WTC11 (cell line): ENCODE measurements around the gene GINS1. TPM values are rescaled to one million over a fixed set of nuclear protein-coding genes. Genes with fewer than 3 reads are reported as not detected.

Experiments
- ATAC-seq: fragments of 200-7000 bp; cut with Tn5 transposase; 2 replicates; pipeline ENCODE4 v1.10.0; 2021; ENCODE audit warnings: mild to moderate bottlenecking, moderate library complexity
- CTCF ChIA-PET: fragments of 300-600 bp; sonication (Branson Sonifier 250); formaldehyde crosslinking; loops from one replicate; lab custom pipeline; 2021; ENCODE audit warnings: antibody characterized with exemption; lab: Charles Lee
- POLR2A ChIA-PET: fragments of 350-600 bp; sonication (Branson Sonifier 250); formaldehyde crosslinking; loops from one replicate; lab custom pipeline; 2021; ENCODE audit warnings: antibody characterized with exemption; lab: Charles Lee
- DNase-seq: peaks from one replicate; pipeline ENCODE4 v3.0.0; 2021; ENCODE audit warnings: low spot score
- H3K27ac Mint-ChIP-seq: 2 replicates; pipeline ENCODE4 v1.8.0; 2021; ENCODE audit warnings: mixed read lengths
- H3K27me3 Mint-ChIP-seq: 2 replicates; pipeline ENCODE4 v1.8.0; 2021; ENCODE audit warnings: low read depth, mild to moderate bottlenecking, moderate library complexity, mixed read lengths
- H3K36me3 Mint-ChIP-seq: 2 replicates; pipeline ENCODE4 v1.8.0; 2021; ENCODE audit warnings: mixed read lengths
- H3K4me1 Mint-ChIP-seq: 2 replicates; pipeline ENCODE4 v1.8.0; 2022; ENCODE audit warnings: mixed read lengths
- H3K4me3 Mint-ChIP-seq: 2 replicates; pipeline ENCODE4 v1.8.0; 2021; ENCODE audit warnings: mild to moderate bottlenecking, moderate library complexity, mixed read lengths
- H3K9me3 Mint-ChIP-seq: 2 replicates; pipeline ENCODE4 v1.8.0; 2021; ENCODE audit warnings: mixed read lengths
- ATF1 ChIP-seq: sonication (generic); formaldehyde crosslinking; IDR thresholded peaks from 2 replicates; pipeline ENCODE4 v1.8.1; 2023; ENCODE audit warnings: mild to moderate bottlenecking, moderate library complexity, missing genetic modification reagents
- CDX4 ChIP-seq: fragments of 250-450 bp; sonication (Bioruptor Pico); IDR thresholded peaks from 2 replicates; pipeline ENCODE4 v1.9.0; 2021; ENCODE audit warnings: moderate library complexity, mild to moderate bottlenecking, inconsistent platforms, borderline replicate concordance
- E2F5 ChIP-seq: sonication (generic); formaldehyde crosslinking; IDR thresholded peaks from 2 replicates; pipeline ENCODE4 v1.8.1; 2022; ENCODE audit warnings: mild to moderate bottlenecking, moderate library complexity, missing genetic modification reagents
- EMX1 ChIP-seq: fragments of 250-450 bp; sonication (Bioruptor Pico); IDR thresholded peaks from 2 replicates; pipeline ENCODE4 v1.8.0; 2021; ENCODE audit warnings: mild to moderate bottlenecking
- FOXK1 ChIP-seq: sonication (generic); formaldehyde crosslinking; IDR thresholded peaks from 2 replicates; pipeline ENCODE4 v1.8.0; 2022; ENCODE audit warnings: mild to moderate bottlenecking, moderate library complexity, missing genetic modification reagents
- FOXP4 ChIP-seq: sonication (generic); formaldehyde crosslinking; IDR thresholded peaks from 2 replicates; pipeline ENCODE4 v1.8.0; 2022; ENCODE audit warnings: mild to moderate bottlenecking, missing genetic modification reagents
- HMGA2 ChIP-seq: fragments of 250-450 bp; sonication (Bioruptor Pico); IDR thresholded peaks from 2 replicates; pipeline ENCODE4 v1.4.0; 2021; ENCODE audit warnings: mild to moderate bottlenecking, moderate library complexity
- IRF2 ChIP-seq: sonication (generic); formaldehyde crosslinking; IDR thresholded peaks from 2 replicates; pipeline ENCODE4 v1.8.0; 2022; ENCODE audit warnings: low read depth, missing genetic modification reagents, borderline replicate concordance
- JAZF1 ChIP-seq: fragments of 250-450 bp; sonication (Bioruptor Pico); IDR thresholded peaks from 2 replicates; pipeline ENCODE4 v1.9.0; 2021; ENCODE audit warnings: moderate library complexity, mild to moderate bottlenecking, inconsistent platforms
- NFE2L1 ChIP-seq: sonication (generic); formaldehyde crosslinking; IDR thresholded peaks from 2 replicates; pipeline ENCODE4 v1.8.1; 2023; ENCODE audit warnings: missing genetic modification reagents
- NR1H2 ChIP-seq: sonication (generic); formaldehyde crosslinking; IDR thresholded peaks from 2 replicates; pipeline ENCODE4 v1.9.0; 2021; ENCODE audit warnings: mild to moderate bottlenecking, moderate library complexity, missing genetic modification reagents
- NR3C1 ChIP-seq: sonication (generic); formaldehyde crosslinking; conservative IDR thresholded peaks from 2 replicates; pipeline ENCODE4 v1.8.1; 2023; ENCODE audit warnings: low read depth, mild to moderate bottlenecking, missing genetic modification reagents
- RORB ChIP-seq: fragments of 250-450 bp; sonication (Bioruptor Pico); IDR thresholded peaks from 2 replicates; pipeline ENCODE4 v1.9.0; 2021; ENCODE audit warnings: mild to moderate bottlenecking
- TCF7 ChIP-seq: sonication (generic); formaldehyde crosslinking; IDR thresholded peaks from 2 replicates; pipeline ENCODE4 v1.8.0; 2022; ENCODE audit warnings: mild to moderate bottlenecking, low read depth, missing genetic modification reagents, moderate library complexity
- TP53 ChIP-seq: sonication (generic); formaldehyde crosslinking; IDR thresholded peaks from 2 replicates; pipeline ENCODE4 v1.8.1; 2023; ENCODE audit warnings: mild to moderate bottlenecking, missing genetic modification reagents
- ZNF317 ChIP-seq: sonication (generic); formaldehyde crosslinking; IDR thresholded peaks from 2 replicates; pipeline ENCODE4 v1.8.1; 2023; ENCODE audit warnings: low read depth, mild to moderate bottlenecking, moderate library complexity, missing genetic modification reagents, borderline replicate concordance
- ZNF416 ChIP-seq: fragments of 250-450 bp; sonication (Bioruptor Pico); IDR thresholded peaks from 2 replicates; pipeline ENCODE4 v1.9.0; 2021; ENCODE audit warnings: mild to moderate bottlenecking, inconsistent platforms
- total RNA-seq: library from RNA; stranded (reverse); gene quantifications from 3 replicates; pipeline ENCODE4 v1.2.3, GENCODE V29; 2021
- TF ChIP-seq, protein P1 (sequence below): sonication (generic); formaldehyde crosslinking; IDR thresholded peaks from 2 replicates; pipeline ENCODE4 v1.8.1; 2022; ENCODE audit warnings: low read depth, missing genetic modification reagents, borderline replicate concordance
- TF ChIP-seq, protein P2 (sequence below): fragments of 250-450 bp; sonication (Bioruptor Pico); IDR thresholded peaks from 2 replicates; pipeline ENCODE4 v1.8.0; 2021; ENCODE audit warnings: mild to moderate bottlenecking
- TF ChIP-seq, protein P3 (sequence below): sonication (generic); formaldehyde crosslinking; IDR thresholded peaks from 2 replicates; pipeline ENCODE4 v1.8.1; 2023; ENCODE audit warnings: mild to moderate bottlenecking, missing genetic modification reagents
- TF ChIP-seq, protein P4 (sequence below): sonication (generic); formaldehyde crosslinking; IDR thresholded peaks from 2 replicates; pipeline ENCODE4 v1.8.0; 2022; ENCODE audit warnings: mild to moderate bottlenecking, missing genetic modification reagents
- TF ChIP-seq, protein P5 (sequence below): sonication (generic); formaldehyde crosslinking; conservative IDR thresholded peaks from 2 replicates; pipeline ENCODE4 v1.8.1; 2022; ENCODE audit warnings: mild to moderate bottlenecking, missing genetic modification reagents

The GINS1 gene
- total RNA-seq, 1 experiment from 2014 or later, result 70.4 TPM

DNA sequence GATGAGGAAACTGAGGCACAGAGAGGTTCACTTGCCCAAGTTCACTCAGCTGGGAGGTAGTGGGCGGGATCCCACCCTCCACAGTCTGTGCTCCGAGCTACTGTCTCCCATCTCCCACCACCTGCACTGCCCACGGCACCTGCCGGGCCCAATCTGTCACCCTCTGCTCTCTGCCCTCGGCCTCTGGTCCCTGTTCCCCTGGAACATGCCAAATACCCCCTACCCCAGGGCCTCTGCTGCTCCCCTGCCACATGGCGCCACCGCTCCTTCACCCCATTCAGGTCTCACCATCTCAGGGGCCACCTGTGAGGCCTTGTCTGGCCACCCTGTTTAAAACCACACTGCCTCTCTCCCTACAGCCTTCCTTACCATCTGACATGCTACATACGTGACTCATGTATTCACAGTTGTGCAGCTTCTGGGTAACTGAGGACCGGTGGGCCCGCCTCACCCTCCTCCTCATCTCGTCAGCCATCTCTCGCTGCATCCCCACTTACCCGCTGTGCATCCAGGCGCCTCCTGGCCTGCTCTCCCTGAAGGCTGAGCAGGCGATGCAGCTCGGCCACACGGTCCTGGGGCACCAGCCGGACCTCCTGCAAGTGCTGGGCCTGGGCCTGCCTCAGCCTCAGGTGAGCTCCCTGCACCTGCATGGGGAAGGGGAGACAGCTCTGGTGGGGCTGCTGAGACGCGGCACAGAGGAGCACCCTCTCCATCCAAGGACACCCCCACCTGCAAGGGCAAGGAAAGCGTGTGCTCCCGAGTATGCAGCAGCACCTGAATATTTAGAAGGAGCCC lies 50.6 kb downstream of the GINS1 start:
- no peaks in the 10 kb centered on the region for H3K27me3 Mint-ChIP-seq
- ChIA-PET CTCF (interaction anchor here (1.4 kb wide), 1 partner anchor 122 kb away, joined by 3 read pairs; no protein-coding TSS in a partner anchor), POLR2A (no interaction called here)
- DNase-seq, result no peak
- no peaks in the 10 kb centered on the region for H3K9me3 Mint-ChIP-seq
- TF ChIP-seq ZNF317 (CRISPR knock-in tag) (no peak), JAZF1 (no peak), TP53 (CRISPR knock-in tag) (no peak), CDX4 (CRISPR knock-in tag) (no peak), RORB (CRISPR knock-in tag) (no peak), NFE2L1 (no peak), EMX1 (CRISPR knock-in tag) (no peak), FOXP4 (CRISPR knock-in tag) (no peak)
- TF ChIP-seq, protein P1, sequence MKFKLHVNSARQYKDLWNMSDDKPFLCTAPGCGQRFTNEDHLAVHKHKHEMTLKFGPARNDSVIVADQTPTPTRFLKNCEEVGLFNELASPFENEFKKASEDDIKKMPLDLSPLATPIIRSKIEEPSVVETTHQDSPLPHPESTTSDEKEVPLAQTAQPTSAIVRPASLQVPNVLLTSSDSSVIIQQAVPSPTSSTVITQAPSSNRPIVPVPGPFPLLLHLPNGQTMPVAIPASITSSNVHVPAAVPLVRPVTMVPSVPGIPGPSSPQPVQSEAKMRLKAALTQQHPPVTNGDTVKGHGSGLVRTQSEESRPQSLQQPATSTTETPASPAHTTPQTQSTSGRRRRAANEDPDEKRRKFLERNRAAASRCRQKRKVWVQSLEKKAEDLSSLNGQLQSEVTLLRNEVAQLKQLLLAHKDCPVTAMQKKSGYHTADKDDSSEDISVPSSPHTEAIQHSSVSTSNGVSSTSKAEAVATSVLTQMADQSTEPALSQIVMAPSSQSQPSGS (CRISPR knock-in tag), result no peak
- TF ChIP-seq, protein P2, sequence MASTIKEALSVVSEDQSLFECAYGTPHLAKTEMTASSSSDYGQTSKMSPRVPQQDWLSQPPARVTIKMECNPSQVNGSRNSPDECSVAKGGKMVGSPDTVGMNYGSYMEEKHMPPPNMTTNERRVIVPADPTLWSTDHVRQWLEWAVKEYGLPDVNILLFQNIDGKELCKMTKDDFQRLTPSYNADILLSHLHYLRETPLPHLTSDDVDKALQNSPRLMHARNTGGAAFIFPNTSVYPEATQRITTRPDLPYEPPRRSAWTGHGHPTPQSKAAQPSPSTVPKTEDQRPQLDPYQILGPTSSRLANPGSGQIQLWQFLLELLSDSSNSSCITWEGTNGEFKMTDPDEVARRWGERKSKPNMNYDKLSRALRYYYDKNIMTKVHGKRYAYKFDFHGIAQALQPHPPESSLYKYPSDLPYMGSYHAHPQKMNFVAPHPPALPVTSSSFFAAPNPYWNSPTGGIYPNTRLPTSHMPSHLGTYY (CRISPR knock-in tag), result no peak
- TF ChIP-seq, all 79 proteins: peak for 0
- H3K27ac Mint-ChIP-seq, result no peak overlapping the region
- H3K4me1 Mint-ChIP-seq, result no peaks in the 10 kb centered on the region
- no peak for ATAC-seq
- peaks cover 43% of the 10 kb centered on the region for H3K36me3 Mint-ChIP-seq
- no peak overlapping the region for H3K4me3 Mint-ChIP-seq

DNA sequence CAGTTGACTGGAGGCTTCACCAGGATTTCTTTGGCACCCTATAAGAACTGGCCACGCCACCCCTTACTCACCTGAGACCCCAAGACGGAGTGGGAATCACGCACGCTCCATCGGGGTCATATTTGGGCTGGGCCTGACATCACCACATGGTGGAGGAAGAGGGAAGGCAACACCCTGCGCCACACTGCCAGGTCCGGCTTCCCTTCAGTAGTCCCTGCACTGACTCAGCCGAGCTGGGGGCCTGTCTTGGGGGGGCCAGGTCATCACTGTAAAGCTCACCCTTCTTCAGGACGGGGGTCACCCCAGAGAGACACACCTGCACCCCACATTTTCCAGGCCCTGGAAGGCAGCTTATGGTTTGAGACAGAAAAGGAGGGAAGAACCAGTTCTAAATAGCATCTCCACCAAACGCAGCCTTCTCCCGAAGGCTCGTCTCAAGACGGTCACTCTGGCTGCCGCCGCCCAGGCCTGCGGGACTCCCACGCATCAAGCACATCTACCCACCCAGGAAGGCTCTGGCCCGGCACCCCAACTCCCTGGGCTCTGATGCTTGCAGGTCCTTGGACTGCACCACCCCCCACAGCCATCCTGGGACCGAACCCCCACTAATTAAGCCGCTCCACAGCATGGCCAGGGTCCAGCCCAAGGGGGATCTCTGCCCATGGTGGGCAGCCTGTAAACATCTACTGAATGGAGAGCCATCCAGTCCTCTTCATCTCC lies 51.8 kb downstream of the GINS1 start:
- no peaks in the 10 kb centered on the region for H3K9me3 Mint-ChIP-seq
- DNase-seq, result no peak
- no peak for ATAC-seq
- CTCF ChIA-PET, result no interaction called here
- POLR2A ChIA-PET, result no interaction called here
- no peak overlapping the region for H3K27ac Mint-ChIP-seq
- H3K4me3 Mint-ChIP-seq, result no peak overlapping the region
- H3K4me1 Mint-ChIP-seq, result no peaks in the 10 kb centered on the region
- peaks cover 32% of the 10 kb centered on the region for H3K36me3 Mint-ChIP-seq
- no peaks in the 10 kb centered on the region for H3K27me3 Mint-ChIP-seq
- TF ChIP-seq, protein P3, sequence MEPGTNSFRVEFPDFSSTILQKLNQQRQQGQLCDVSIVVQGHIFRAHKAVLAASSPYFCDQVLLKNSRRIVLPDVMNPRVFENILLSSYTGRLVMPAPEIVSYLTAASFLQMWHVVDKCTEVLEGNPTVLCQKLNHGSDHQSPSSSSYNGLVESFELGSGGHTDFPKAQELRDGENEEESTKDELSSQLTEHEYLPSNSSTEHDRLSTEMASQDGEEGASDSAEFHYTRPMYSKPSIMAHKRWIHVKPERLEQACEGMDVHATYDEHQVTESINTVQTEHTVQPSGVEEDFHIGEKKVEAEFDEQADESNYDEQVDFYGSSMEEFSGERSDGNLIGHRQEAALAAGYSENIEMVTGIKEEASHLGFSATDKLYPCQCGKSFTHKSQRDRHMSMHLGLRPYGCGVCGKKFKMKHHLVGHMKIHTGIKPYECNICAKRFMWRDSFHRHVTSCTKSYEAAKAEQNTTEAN (CRISPR knock-in tag), result no peak
- TF ChIP-seq JAZF1, result no peak
- no peak for TF ChIP-seq E2F5
- TF ChIP-seq NFE2L1, result no peak
- no peak for TF ChIP-seq NR3C1 (CRISPR knock-in tag)
- TF ChIP-seq, protein P4, sequence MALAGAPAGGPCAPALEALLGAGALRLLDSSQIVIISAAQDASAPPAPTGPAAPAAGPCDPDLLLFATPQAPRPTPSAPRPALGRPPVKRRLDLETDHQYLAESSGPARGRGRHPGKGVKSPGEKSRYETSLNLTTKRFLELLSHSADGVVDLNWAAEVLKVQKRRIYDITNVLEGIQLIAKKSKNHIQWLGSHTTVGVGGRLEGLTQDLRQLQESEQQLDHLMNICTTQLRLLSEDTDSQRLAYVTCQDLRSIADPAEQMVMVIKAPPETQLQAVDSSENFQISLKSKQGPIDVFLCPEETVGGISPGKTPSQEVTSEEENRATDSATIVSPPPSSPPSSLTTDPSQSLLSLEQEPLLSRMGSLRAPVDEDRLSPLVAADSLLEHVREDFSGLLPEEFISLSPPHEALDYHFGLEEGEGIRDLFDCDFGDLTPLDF (CRISPR knock-in tag), result no peak
- no peak for TF ChIP-seq FOXK1 (CRISPR knock-in tag)
- no peak for TF ChIP-seq IRF2
- no peak for TF ChIP-seq ZNF416 (CRISPR knock-in tag)
- TF ChIP-seq, protein P5, sequence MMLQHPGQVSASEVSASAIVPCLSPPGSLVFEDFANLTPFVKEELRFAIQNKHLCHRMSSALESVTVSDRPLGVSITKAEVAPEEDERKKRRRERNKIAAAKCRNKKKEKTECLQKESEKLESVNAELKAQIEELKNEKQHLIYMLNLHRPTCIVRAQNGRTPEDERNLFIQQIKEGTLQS (CRISPR knock-in tag), result no peak
- TF ChIP-seq NR1H2 (CRISPR knock-in tag), result no peak
- no peak for TF ChIP-seq TCF7 (CRISPR knock-in tag)
- no peak for TF ChIP-seq ATF1
- no peak for TF ChIP-seq HMGA2
- TF ChIP-seq, all 79 proteins: peak for 0
